GM12801 (cell line): Measurements from ENCODE around the gene SESN1.

Experiments used
- TF ChIP-seq, protein P1 (sequence below): IDR thresholded peaks from one replicate; pipeline ENCODE4 v1.5.1; 2011; ENCODE audit warnings: control low read depth; ENCODE audit not compliant: insufficient read length; ENCODE audit errors: extremely low read depth

SESN1 gene

DNA sequence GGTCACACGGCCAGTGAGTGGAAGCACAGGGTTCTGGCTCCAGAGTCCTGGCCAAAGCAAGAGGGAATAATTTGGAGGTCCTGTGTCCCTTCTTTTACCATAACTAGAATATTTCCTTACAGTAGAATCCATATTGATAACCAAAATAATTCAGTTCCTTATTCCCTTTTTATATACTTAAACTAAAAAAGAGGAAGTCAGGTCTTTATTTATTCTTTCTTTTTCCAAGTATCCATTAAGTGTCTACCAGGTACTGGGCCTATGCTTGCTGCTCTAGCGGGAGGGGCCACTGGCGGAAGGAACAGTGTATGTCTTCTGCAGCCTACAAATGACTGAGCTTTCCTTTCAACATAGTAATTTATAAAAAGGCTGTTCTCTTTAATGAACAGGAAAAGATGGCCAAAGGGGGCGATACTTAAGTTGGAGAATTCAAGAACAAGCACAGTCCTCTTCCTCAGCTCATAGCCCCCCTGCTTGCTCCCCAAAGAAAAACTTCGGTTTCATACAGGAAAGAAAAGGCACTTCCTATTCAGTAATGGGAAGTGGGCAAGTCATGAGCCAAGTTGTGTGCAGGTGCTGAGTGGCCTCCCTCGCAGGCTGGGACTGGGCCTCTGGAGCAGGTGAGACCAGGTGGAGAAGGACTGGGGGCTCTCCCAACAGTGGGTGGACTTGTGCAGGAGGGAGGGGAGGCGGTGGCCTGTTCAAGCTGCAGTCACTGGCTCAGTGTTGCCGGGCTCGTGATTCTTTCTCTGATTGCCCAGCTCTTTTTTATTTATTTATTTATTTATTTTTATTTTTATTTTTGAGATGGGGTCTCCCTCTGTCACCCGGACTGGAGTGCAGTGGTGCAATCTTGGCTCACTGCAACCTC is 135.5 kb downstream of the SESN1 start:
- TF ChIP-seq, protein P1, sequence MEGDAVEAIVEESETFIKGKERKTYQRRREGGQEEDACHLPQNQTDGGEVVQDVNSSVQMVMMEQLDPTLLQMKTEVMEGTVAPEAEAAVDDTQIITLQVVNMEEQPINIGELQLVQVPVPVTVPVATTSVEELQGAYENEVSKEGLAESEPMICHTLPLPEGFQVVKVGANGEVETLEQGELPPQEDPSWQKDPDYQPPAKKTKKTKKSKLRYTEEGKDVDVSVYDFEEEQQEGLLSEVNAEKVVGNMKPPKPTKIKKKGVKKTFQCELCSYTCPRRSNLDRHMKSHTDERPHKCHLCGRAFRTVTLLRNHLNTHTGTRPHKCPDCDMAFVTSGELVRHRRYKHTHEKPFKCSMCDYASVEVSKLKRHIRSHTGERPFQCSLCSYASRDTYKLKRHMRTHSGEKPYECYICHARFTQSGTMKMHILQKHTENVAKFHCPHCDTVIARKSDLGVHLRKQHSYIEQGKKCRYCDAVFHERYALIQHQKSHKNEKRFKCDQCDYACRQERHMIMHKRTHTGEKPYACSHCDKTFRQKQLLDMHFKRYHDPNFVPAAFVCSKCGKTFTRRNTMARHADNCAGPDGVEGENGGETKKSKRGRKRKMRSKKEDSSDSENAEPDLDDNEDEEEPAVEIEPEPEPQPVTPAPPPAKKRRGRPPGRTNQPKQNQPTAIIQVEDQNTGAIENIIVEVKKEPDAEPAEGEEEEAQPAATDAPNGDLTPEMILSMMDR, result no peak

DNA sequence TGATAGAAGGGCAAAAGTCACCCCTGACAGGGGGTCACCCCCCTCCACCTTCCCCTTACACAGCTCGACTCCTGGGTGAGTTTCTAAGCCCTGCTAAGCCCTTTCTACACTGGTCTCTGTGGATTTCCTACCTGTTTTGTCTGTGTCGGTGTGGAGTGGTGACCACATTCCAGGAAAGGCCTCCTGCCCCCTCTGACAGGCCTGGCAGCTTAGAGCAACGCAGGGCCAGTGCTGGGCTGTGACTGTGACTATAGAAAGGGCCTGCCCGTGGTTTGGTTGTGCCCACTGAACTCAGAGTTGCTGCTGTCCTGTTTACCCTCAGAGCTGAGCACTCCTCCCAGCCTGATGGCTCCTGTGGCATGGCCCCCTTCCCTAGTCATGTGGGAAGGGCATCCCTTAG is 137.4 kb downstream of the SESN1 start:
- TF ChIP-seq, protein P1, result no peak

DNA sequence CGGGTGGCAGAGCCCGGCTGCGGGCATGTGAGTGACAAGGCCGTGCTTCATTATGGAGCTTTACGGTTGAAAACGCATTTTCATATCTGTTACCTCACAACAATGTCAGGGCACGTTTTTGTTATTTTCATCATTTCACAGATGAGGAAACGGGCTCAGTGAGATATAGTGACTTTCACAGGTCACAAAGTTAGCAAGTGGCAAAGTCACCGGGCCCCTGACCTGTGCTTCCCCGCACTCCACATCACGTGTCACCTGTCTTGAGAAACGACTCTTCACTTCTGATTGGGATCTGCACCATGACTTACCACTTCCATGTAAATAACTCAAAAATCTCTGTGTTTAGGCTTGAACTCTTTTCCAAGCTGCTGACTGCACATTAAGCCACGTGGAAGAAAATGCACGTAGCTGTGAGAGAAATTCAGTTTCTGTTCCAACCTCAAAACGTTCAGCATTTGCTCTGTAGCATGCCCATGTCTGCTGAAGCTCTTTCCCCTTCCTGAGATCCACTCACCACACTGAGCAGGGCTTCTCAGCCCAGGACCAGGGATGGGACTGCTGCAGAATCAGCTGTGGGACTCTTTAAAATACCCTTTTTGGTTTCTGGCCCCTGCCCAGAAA is 139.2 kb downstream of the SESN1 start:
- TF ChIP-seq, protein P1, result no peak

DNA sequence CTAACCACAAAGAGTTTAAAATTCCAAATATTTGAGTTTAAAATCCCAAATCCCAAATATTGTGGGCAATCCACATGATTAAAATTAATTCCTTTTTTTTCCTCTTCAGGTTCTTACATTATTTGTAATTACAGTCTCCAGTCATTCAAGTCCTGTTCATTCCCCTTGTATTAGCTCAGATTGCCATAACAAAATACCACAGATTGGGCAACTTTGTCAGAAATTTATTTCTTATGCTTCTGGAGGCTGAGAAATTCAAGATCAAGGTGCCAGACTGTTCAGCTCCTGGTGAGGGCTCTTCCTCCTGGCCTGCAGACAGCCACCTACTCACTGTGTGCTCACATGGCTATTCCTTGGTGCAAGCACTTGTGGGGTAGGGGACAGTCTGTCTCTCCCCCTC is 141.0 kb downstream of the SESN1 start:
- TF ChIP-seq, protein P1, result no peak

DNA sequence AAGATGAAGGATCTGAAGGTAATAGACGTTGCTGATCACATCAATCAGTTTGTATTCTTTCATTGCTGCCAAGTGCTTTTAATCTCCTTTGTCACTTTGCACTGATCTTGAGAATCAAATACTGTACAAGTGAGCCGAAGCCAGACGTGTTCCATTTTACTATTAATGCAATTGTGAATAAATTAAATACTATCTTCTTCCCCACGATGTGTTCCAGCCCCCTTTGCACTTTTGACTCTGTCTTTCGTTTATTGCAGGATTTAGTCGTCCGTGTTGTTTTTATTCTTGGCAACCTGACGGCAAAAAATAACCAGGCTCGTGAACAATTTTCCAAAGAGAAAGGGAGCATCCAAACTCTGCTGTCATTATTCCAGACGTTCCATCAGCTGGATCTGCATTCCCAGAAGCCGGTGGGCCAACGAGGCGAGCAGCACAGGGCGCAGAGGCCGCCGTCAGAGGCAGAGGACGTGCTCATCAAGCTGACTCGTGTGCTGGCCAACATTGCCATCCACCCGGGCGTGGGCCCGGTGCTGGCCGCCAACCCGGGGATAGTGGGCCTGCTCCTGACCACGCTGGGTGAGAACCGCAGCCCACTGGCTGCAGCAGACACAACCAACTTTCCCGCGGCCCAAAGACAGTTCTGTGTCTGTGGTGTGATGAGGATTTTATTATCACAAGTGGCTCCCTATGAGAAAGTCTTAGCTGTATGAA is 141.7 kb downstream of the SESN1 start:
- TF ChIP-seq, protein P1, result no peak

DNA sequence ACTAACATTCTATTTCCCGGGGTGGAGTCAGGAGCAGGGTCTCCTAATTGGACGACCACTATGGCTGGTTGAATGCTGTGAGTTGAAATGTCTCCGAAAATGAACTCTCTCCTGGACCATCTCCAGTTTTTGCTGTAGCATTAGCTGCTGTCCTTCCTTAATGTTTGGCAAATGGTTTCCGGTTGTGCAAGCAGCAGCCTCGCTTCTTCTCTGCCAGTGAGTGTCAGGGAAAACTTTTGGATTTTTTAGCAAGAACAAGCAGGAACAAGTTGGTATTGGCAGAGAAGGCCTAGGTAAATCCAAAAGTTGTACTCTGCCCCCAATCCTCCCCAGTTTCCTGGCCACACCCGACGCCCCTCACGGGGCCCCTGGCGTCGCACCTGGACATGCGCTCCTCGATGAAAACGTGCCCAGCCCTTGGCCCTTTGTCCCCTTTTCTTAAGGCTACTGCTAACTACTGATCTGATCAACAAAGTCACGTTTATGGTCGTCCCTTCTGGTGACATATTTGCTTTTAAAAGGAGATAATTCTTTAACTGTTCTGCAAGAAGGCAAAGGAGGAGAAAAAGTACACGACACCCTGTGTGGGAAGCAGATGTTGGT is 143.2 kb downstream of the SESN1 start:
- TF ChIP-seq, protein P1, result no peak

DNA sequence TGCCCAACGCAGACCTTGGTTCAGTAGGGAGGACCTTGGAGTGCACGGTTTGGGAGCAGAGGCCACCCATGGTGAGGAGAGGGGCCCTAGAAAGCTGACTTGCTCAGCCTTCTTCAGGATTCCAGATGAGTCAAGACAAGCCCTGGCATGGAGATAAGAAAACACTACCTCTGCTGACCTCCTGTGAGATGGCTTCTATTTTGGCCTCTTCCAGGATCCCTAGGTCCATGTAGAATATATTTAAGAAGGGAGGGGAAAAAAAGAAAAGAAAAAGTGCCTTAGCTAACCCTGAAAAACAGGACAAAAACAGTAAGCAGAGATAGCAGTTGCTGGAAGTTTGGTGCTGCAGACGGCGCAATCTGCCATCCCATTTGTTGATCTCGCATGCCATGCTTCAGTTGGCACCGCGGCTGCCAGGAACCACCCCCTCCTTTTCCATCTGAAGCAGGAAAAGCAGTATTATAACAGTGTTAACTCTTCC is 146.4 kb downstream of the SESN1 start:
- TF ChIP-seq, protein P1, result no peak
